Occipital lobe (tissue), 2 donors: ENCODE data around the gene CHKA. TPM values are rescaled to one million over a fixed set of nuclear protein-coding genes. Genes with fewer than 3 reads are reported as not detected.
"Not testable (repeated sequence)": the region's sequence is repeated elsewhere in the genome, so short reads cannot be mapped to it uniquely, and the experiment has no call there.

Experiments used
- DNase-seq: peaks from one replicate; lab custom pipeline; 2025; lab: John Stamatoyannopoulos, UW
- total RNA-seq: library from RNA; depleted of rRNA; stranded (reverse); fragments of >200 nt; gene quantifications from one replicate; pipeline ENCODE4 v1.2.3, GENCODE V29; 2014

CHKA gene
- total RNA-seq, 1 donor from 2014 or later, result 32.8 TPM

DNA sequence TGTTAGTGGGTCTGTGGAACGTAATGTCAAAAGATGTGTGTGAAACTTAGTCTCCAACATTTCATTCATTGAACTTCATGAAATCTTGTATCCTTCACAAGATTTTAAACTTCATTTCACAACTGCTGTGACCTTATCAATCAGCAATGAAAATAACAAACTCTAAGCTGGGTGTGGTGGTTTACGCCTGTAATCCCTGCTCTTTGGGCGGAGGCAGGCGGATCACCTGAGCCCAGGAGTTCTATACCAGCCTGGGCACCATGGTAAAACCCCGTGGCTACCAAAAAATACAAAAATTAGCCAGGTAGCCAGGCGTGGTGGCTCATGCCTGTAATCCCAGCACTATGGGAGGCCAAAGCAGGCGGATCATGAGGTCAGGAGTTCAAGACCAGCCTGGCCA lies 5.1 kb downstream of the CHKA start:
- no peak for DNase-seq

DNA sequence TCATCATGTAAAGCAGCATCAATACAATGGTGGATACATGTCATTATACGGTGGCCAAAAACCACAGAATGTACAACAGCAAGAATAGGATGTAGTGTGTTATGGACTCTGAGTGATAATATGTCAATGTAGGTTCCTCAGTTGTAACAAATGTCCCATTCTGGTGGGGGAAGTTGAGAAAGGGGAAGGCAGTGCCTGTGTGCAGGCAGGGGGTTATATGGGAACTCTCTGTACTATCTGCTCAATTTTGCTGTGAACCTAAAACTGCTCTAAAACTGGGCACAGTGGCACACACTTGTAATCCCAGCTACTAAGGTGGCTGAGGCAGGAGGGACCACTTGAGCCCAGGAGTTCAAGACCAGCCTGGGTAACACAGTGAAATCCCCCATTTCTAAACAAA lies 5.9 kb downstream of the CHKA start:
- no peak for DNase-seq

DNA sequence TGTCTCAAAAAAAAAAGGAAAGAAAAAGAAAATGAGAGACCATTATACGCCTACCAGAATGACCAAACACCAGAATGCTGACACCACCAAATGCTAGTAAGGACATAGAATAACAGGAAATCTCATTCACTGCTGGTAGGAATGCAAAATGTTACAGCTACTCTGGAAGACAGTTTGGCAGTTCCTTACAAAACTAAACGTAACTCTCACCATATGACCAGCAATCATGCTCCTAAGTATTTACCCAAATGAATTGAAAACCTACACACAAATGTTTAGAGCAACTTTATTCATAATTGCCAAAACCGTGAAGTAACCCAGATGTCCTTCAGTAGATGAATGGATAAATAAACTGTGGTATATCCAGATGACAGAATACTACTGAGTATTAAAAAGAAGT lies 7.2 kb downstream of the CHKA start:
- DNase-seq, result no peak

DNA sequence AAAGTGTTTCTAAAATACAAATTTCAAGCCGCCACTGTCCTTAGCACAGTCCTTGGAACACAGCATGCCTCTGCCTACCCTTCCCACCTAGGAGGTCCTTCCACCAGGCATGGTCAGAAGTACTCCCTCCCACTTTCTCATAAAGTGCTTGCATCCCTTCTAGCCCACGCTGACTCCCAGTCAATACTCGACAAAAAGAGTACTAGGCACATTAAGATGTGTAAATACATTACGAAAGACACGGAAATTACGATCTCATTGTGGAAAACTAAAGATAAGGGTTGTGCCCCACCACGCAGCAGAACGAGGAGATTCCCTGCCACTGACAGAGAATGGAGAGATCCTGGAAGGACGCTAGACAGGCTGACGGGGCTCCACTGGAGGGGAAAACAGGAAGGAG lies 13.5 kb downstream of the CHKA start:
- DNase-seq, result no peak

DNA sequence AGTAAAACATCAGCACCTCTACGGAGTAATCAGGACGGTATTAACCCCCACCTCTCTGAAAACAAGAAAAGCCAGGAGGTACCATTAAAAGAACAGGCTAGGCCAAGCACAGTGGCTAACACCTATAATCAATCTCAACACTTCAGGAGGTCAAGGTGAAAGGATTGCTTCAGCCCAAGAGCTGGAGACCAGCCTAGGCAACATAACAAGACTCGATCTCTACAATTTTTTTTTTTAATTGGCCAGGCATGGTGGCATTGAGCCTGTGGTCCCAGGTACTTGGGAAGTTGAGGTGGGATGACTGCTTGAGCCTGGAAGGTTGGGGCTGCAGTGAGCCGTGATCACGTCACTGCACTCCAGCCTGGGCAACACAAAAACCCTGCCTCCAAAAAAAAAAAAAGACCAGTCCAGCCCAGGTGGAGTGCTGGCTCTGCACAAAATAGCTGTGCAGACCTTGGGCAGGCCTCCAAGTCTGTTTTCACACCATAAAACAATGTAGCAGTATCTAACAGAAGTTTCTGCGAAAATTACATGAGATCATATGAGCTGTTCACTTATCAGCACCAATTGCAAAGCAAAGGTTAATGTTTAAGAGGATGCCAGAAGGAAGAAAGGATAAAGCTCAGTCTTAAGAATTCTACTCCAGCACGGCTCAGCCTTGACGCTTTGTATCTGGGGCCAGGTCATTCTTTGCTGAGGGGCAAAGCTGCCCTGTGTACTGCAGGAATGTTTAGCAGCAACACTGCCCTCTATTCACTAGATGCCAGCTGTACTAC lies 14.8 kb downstream of the CHKA start:
- DNase-seq, result no peak

DNA sequence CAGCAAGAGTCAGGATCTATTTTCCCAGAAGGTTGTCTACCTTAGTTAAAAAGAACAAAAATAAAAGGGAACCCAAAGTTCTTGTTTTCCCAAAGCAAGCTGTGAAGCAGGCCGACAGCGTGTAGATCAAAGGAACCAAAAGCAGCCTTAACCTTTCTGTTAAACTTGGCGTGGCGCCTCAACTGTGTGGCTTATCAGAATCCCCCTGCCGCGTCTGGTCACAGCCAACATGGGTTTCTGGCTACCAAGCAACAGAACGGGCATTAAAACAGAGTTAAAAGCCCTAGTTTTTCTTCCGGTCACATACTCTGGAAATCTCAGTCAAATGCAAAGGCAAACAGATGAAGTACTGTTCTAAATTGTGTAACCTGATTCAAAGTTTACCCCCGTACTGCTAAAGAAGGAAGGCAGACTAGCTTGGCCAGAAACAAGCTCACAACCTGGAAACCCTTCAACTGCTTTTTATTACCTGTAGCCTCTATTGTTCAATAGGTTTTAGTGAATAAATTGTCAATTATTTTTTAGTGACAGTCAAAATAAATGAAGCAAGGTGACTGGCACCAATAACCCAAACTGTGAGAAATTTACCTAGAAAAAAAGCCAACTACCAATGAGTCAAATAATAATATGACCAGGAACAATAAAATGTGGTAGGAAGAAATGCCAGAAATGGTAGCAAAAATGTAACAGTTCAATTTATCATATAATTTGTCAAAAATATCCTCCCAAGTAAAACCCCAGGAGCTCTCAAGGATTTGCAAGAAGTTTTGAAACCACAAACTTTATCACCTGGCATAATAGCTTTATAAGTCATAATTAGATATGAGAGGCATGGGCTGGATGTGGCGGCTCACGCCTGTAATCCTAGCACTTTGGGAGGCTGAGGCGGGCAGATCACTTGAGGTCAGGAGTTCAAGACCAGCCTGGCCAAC lies 21.4 kb downstream of the CHKA start:
- no peak for DNase-seq

DNA sequence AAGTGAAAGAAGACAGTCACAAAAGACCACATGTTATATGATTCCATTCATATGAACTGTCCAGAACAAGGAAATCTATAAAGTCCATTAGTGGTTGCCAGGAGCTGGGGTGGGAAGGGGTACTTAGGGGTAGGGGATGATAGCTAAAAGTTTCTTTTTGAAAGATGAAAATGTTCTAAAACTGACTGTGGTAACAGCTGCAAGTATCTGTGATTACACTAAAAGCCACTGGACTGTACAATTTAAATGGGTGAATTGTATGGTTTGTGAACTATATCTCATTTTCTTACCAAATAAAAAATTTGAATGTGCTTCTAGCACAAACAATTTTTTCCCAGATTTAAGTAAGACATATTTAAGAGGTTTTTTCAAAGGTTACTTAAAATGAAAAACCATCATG lies 22.1 kb downstream of the CHKA start:
- DNase-seq, result no peak

DNA sequence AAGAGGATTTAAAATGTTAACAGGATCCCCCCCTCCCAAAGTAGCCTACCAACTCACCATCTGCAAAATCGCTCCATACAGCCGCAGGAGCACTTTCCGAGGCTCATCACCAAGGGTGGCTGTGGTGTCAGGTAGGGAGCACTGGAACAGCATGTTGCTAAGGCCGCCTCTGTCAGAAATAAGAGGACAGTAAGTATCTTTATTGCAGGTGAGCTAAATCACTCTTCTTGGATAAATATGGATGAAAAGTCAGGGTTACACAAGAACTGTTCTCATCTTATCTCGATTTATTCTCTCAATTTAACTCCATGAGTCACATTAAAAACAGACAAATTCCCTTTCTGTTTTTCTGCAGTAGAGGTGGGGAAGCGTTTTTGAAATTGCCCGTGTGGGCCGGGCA lies 24.2 kb downstream of the CHKA start:
- no peak for DNase-seq

DNA sequence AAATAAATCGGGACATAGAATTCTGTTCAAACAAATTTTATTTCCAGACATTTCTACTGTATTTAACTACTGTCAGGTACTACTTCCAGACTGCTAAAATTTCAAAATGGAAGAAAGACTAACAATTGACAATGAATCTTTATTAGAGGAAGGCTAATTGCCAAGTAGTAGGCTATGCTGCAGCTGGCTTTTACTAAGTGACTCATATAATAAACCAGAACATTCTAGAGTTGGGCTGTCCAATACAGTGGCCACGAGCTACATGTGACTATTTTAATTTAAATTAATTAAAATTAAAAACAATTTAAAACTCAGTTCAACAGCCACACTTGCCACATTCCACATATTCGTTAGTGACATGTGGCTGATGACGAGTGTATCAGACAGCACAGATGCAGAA lies 27.6 kb downstream of the CHKA start:
- no peak for DNase-seq

DNA sequence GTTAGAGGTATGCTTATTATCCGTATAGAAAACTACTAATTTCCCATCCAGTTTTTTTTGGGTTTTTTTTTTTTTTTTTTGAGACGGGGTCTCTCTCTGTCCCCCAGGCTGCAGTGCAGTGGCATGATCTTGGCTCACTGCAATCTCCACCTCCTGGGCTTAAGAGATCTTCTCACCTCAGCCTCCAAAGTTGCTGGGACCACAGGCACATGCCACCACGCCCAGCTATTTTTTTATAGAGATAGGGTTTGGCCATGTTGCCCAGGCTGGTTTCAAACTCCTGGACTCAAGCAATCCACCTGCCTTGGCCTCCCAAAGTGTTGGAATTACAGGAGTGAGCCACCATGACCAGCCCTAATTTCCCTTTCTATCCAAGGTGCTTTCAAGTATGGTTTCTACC lies 28.2 kb downstream of the CHKA start:
- not testable (repeated sequence) for DNase-seq

DNA sequence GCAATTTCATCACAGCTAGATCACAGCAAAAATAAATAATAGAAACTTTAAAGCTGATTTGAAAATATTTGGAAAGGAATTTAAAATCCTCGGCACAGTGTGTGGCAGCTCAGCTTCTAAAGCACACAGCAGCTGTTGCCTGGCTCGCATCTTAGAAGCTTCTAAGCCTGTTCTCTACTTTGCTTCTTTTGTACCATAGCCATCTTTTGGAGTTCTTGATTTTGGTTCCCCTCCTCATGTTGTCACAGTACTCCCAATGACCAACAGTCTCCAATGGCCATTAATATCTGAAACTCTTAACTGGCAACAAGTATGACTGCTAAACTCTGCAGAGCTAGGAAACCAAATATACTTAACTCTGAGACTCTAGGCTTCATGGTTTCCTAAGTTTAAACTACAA lies 28.8 kb downstream of the CHKA start:
- no peak for DNase-seq

DNA sequence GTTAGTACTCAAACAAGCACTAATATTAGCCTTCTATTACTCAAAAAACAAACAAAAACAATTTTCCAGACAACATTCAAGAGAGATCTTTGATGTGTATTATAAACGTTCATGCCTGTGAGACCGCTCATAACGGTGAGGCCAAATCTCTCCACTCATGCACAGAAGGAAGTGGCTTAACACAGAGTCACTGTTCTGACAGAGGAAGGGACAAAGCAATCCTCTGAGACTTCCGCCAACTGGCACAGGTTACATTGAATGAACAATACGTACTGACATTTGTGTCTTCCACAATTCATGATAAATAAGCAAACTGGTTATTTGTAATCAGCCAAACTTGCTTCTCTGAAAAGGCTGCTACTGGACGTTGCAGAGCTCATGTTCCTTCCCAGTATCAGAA lies 30.5 kb downstream of the CHKA start:
- peak; percentile 53 for DNase-seq

DNA sequence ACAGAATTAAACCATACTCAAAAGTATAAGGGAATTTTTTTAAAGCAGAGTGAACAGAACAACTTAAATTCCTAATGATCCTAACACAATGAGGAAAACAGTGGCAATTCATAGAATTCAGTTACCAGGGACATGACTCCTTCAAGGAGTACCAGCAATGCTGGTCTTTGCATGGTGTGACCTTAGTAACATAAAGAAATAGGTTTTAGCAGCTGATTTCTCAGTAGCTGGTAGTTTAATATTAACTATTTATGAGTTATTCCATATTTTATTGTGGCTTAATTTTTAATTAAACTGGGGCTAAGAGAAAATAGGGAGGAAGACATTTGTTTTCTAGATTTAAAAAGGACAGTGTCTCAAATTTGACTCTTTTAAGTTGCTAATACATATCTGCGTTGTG lies 30.9 kb downstream of the CHKA start:
- DNase-seq, result no peak

DNA sequence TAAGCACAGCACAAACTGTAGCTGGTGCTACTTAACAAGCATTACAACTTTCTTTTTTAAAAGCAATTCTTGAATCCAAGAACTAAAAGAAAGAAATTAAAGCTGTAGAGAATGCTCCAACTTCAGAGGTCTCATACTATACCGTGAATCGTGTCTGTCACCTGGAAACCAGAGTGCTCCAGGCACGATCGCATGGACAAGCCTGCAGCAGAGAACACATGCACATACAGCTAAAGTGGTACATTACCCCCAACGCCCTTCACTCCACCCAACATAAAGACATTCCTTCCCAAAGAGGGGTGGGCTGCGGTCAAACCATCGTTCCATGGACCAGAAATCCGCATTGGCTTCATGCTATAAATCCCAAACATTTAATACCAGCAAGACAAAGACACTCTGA lies 31.5 kb downstream of the CHKA start:
- no peak for DNase-seq

DNA sequence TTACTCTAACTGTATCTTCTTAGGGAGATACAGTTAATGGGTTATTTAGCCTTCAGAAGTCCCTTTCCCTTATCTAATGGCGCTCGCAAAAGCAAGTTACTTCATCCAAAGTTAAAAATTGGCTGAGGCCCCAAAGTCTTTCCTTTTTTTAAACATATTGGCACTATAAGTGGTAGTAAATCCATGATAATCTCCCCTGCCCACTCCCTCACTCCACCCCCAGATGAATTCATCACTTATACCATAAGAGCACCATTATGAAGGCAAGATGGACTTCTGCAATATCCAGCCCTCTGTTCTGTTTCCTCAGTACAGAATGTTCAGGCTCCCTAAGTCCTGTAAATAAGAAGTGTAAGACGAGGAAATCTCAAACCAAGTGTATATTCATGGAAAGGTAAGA lies 37.7 kb downstream of the CHKA start:
- no peak for DNase-seq

DNA sequence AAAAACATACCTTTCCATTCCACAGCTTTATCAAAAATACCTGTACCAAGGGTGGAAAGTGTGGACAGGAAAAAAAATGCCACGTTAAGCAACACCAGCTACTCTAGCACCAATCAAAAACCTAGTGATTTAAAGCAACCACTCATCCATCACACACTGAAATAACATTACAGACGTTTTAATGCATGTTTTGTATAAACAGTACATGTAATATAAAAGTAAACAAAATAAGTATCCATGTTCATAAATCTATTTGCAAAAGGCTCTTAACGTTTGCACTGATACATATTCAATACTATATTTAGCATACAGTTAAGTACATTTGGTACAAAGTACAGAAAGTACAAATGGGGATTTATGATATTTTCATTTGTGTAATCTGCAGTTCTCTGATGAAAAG lies 38.7 kb downstream of the CHKA start:
- DNase-seq, result no peak

DNA sequence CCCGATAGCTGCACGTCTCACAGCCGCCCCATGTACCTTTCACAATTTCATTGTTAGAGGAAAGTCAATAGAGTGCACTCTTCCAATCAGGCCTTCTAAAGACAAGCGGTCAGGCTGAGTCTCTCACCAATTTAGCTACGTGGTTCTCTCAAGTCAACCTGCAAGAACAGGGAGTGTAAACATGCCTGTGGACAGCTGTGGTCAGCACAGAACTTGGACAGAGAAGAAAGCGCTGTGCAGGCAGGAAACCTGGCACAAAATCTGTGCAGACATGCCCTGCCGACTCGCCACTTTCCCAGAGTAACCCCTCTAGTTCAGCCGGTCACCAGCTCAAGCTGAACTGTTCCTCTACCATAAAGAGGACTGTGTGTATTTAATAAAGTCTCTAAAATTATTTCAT lies 39.5 kb downstream of the CHKA start:
- no peak for DNase-seq

DNA sequence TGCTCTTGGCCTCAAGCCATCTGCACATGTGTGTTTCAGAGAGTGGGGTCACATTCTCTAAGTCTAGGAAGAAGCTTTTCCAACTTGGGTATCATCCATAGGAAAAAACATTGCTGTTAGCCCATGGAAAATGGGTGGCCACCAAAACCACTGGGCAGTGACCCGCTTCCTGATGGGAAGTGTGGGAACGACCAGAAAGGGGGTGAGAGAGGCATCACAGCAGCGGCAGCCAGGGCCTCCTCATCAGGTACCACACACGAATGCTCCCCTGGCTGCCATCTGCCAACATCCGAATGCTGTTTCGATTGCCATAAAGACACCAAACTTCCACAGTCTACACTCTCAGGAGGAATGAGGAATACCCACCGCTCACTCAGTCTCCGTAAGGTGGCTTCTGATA lies 40.3 kb downstream of the CHKA start:
- no peak for DNase-seq

DNA sequence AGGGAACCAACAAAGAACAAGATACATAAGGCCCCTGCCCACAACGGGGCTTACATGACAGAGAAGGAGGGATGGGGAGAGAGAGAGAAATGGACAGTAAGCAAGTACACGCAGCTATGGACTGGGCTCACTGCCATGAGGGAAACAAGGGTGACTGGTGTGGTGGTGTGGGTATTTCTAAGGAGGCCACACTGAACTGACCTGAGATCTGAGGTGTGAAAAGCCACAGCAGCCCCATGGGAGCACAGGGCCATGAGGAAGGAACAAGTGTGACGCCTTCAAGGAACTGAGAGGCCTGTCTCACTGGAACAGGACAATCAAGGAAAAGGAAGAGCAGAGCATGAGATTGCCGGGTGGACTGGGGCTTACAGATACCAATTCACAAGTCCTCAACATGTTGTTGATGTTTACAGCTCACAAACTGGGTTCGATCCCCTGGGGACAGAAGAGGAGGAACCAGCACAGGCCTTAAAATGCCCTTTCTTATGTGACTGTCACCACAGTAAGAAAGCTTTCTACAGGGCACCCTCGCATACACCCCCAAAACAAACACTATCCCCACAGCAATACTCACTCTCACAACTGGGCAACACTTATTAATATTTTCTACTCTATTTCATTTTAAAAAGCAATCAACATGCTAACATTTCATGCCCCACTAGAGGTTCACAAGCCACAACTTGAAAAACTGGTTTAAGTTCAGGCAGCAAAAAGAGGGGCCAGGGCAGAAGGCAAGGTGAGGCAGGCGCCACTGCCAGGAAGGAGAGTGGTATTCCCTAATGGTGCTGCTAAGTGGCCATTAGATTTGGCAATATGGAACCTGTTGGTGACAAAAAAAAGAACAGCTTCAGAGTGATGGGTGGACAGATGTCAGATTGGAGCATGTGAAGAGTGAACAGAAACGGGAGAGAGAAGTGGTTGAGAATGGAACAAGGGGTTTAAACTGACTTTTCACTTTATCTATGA lies 43.3 kb downstream of the CHKA start:
- DNase-seq, result no peak

DNA sequence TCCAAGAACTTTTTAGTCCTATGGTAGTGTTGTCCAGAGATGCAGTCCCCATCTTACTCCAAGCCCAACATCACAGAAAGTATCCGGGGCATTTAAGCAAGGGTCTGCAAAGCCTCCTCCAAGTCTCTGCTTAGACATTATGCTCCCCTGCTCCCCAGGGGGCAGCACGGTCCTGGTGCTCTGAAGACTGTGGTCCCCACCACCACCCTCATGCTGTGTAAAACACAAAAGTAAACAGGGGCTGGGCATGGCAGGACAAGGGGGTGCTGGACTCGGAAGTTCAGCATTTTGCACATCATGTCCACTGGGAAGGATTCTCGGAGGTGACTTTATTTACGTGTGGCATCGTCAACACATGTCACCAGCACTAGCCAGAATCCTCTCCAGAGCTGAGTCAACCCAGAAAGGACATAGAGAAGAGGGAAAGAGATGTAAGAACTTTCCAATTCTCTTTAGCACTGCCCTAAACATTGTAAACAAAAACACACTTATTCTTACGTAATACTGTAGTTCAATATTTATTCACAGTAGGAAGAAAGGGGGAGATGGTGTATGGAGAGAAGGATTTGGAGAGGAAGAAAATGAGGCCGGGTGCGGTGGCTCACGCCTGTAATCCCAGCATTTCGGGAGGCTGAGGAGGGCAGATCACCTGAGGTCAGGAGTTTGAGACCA lies 44.7 kb downstream of the CHKA start:
- DNase-seq, result no peak
